Panc1 (cell line): Measurements from ENCODE around the gene GPAM. TPM values are rescaled to one million over a fixed set of nuclear protein-coding genes. Genes with fewer than 3 reads are reported as not detected.

Experiments used
- ATAC-seq: fragments of 200-7000 bp; cut with Tn5 transposase; 2 replicates; pipeline ENCODE4 v1.9.1; 2020; ENCODE audit warnings: mild to moderate bottlenecking, moderate library complexity
- BruUV-seq: library from RNA; stranded (reverse); fragments of 400-500 nt; replicated peaks from 2 replicates; lab custom pipeline; 2021; lab: Mats Ljungman, UMichigan
- CTCF ChIA-PET: fragments of 300-600 bp; sonication (Branson Sonifier 250); formaldehyde crosslinking; loops from one replicate; lab custom pipeline; 2022; ENCODE audit warnings: antibody characterized with exemption; lab: Charles Lee
- POLR2A ChIA-PET: fragments of 300-600 bp; sonication (Branson Sonifier 250); formaldehyde crosslinking; loops from one replicate; lab custom pipeline; 2022; ENCODE audit warnings: antibody characterized with exemption; lab: Charles Lee
- DNase-seq: peaks from one replicate; pipeline ENCODE4 v3.0.0-alpha.2; 2010; ENCODE audit warnings: low read depth, low spot score
- H3K27ac ChIP-seq: 2 replicates; pipeline ENCODE4 v1.5.1; 2011; ENCODE audit warnings: mild to moderate bottlenecking, low read length, inconsistent platforms
- H3K27me3 ChIP-seq: fragments of 200-500 bp; sonication (Bioruptor generic); 2 replicates; pipeline ENCODE4 v1.6.0; 2014; ENCODE audit warnings: low read length, inconsistent platforms; ENCODE audit not compliant: control insufficient read depth, insufficient read depth
- H3K36me3 ChIP-seq: fragments of 200-500 bp; sonication (Bioruptor generic); 2 replicates; pipeline ENCODE4 v1.5.1; 2014; ENCODE audit warnings: inconsistent platforms, mild to moderate bottlenecking, low read length, moderate library complexity; ENCODE audit not compliant: control insufficient read depth, insufficient read depth
- H3K4me1 ChIP-seq: 2 replicates; pipeline ENCODE4 v1.5.1; 2011; ENCODE audit warnings: inconsistent platforms, mild to moderate bottlenecking, low read length, moderate library complexity; ENCODE audit not compliant: control insufficient read depth, insufficient read depth
- H3K4me3 ChIP-seq, 2 experiments: 2 replicates each; pipeline ENCODE4 v1.5.1; 2011 to 2012; ENCODE audit warnings: low read depth in 2 of 2, low read length in 2 of 2, mild to moderate bottlenecking in 2 of 2, inconsistent platforms in 1 of 2, moderate library complexity in 1 of 2
- H3K9me3 ChIP-seq: fragments of 200-500 bp; sonication (Bioruptor generic); 2 replicates; pipeline ENCODE4 v1.5.1; 2014; ENCODE audit warnings: low read depth, mild to moderate bottlenecking, inconsistent platforms, low read length, moderate library complexity; ENCODE audit not compliant: control insufficient read depth, insufficient read depth
- CTCF ChIP-seq: fragments of 450-650 bp; IDR thresholded peaks from 2 replicates; pipeline ENCODE4 v1.5.1; 2017; ENCODE audit warnings: mild to moderate bottlenecking
- POLR2AphosphoS5 ChIP-seq: IDR thresholded peaks from 2 replicates; pipeline ENCODE4 v1.6.1; 2012; ENCODE audit warnings: mild to moderate bottlenecking, low read depth, low read length, moderate library complexity
- REST ChIP-seq, 2 experiments: IDR thresholded peaks; 2 replicates each; pipeline ENCODE4 v1.6.1; 2011 to 2012; ENCODE audit warnings: low read depth in 2 of 2, control low read depth in 1 of 2, low read length in 1 of 2, mild to moderate bottlenecking in 1 of 2, moderate library complexity in 1 of 2; ENCODE audit not compliant: insufficient read depth in 1 of 2
- SIN3A ChIP-seq: IDR thresholded peaks from 2 replicates; pipeline ENCODE4 v1.6.1; 2012; ENCODE audit warnings: low read depth, mild to moderate bottlenecking, low read length, moderate library complexity, borderline replicate concordance; ENCODE audit not compliant: insufficient read depth
- TCF7L2 ChIP-seq: IDR thresholded peaks from 2 replicates; pipeline ENCODE4 v1.6.1; 2011; ENCODE audit warnings: mild to moderate bottlenecking, low read depth, low read length, inconsistent platforms
- in situ Hi-C: cut with HindIII; loops from 2 replicates; pipeline ENCODE4 v1.10.0; 2016; ENCODE audit warnings: low sequenced_read_pairs, low pct_unique_long_range_greater_than_20kb
- intact Hi-C: fragments of 100-400 bp; cut with micrococcal nuclease; formaldehyde crosslinking; loops from one replicate; pipeline ENCODE4 v1.10.0; 2022; ENCODE audit not compliant: unreplicated experiment
- total RNA-seq: library from RNA; stranded (reverse); gene quantifications from one replicate; pipeline ENCODE4 v1.2.1, GENCODE V29; 2021; ENCODE audit not compliant: unreplicated experiment

The GPAM gene
- total RNA-seq, 1 experiment from 2014 or later: 8.0 TPM

- H3K4me3 ChIP-seq: no peak overlapping the region
- CTCF ChIA-PET: no interaction called here
- H3K36me3 ChIP-seq: no peaks in the 10 kb centered on the region
- intact Hi-C loops (no loop called here), in situ Hi-C loops (no loop called here)
- no peaks in the 10 kb centered on the region for H3K9me3 ChIP-seq
- ATAC-seq (no peak), DNase-seq (no peak)
- TF ChIP-seq CTCF: no peak
- no peak for TF ChIP-seq POLR2AphosphoS5
- TF ChIP-seq TCF7L2: no peak
- no peak for TF ChIP-seq SIN3A
- TF ChIP-seq REST (IDR thresholded peaks at IDR 0.05; ENCODE audit: insufficient read depth in 1 of 2, low read depth in 2 of 2, low read length in 1 of 2): no peak
- POLR2A ChIA-PET: no interaction called here
- no peaks in the 10 kb centered on the region; the same call in none of the 2 replicates for H3K27me3 ChIP-seq
- H3K27ac ChIP-seq: no peak overlapping the region
- no peaks in the 10 kb centered on the region for H3K4me1 ChIP-seq
- no TSS peak for BruUV-seq
Measured at GRCh38 chr10:112195224-112195623, 11.7 kb upstream of the GPAM start.

GRCh38 chr10:112191791-112192190 lies 8.2 kb upstream of the GPAM start:
- in situ Hi-C loops (no loop called here), intact Hi-C loops (no loop called here)
- DNase-seq (no peak), ATAC-seq (no peak)
- BruUV-seq: no TSS peak
- POLR2A ChIA-PET: interaction anchor here (0.7 kb wide), 1 partner anchor 369 kb away, joined by 3 read pairs; no protein-coding TSS in a partner anchor
- Histone ChIP-seq H3K36me3 (no peaks in the 10 kb centered on the region), H3K4me1 (no peaks in the 10 kb centered on the region), H3K4me3 (no peak overlapping the region), H3K27ac (no peak overlapping the region), H3K9me3 (no peaks in the 10 kb centered on the region), H3K27me3 (no peaks in the 10 kb centered on the region; the same call in none of the 2 replicates)
- CTCF ChIA-PET: no interaction called here
- no peak for TF ChIP-seq TCF7L2
- TF ChIP-seq SIN3A: no peak
- TF ChIP-seq REST (IDR thresholded peaks at IDR 0.05; ENCODE audit: insufficient read depth in 1 of 2, low read depth in 2 of 2, low read length in 1 of 2): no peak
- TF ChIP-seq POLR2AphosphoS5: no peak
- TF ChIP-seq CTCF: no peak
